ENCODE results near the gene ZBTB16. TPM values are rescaled to one million over a fixed set of nuclear protein-coding genes. Genes with fewer than 3 reads are reported as not detected.

Gene ZBTB16
- total RNA-seq, 1 donor from 2014 or later, result 0.54 TPM

GRCh38 chr11:114277637-114278341, 218.3 kb downstream of the ZBTB16 start:
- H3K4me3 Mint-ChIP-seq (ENCODE audit: unreplicated experiment), result no peak overlapping the region
- H3K9me3 Mint-ChIP-seq (ENCODE audit: unreplicated experiment), result no peaks in the 10 kb centered on the region
- H3K27ac Mint-ChIP-seq (ENCODE audit: unreplicated experiment), result no peak overlapping the region
- no peak for TF ChIP-seq CTCF (IDR thresholded peaks at IDR 0.05; ENCODE audit: unreplicated experiment)
- H3K36me3 Mint-ChIP-seq (ENCODE audit: low read depth, unreplicated experiment), result no peaks in the 10 kb centered on the region
- H3K4me1 Mint-ChIP-seq (ENCODE audit: unreplicated experiment), result no peaks in the 10 kb centered on the region
- DNase-seq (ENCODE audit: low spot score), result no peak
- H3K27me3 Mint-ChIP-seq (ENCODE audit: unreplicated experiment), result peaks cover 5% of the 10 kb centered on the region

- TF ChIP-seq CTCF (IDR thresholded peaks at IDR 0.05; ENCODE audit: unreplicated experiment), result no peak
- no peak overlapping the region for H3K4me3 Mint-ChIP-seq (ENCODE audit: unreplicated experiment)
- peaks cover 5% of the 10 kb centered on the region for H3K27me3 Mint-ChIP-seq (ENCODE audit: unreplicated experiment)
- H3K9me3 Mint-ChIP-seq (ENCODE audit: unreplicated experiment), result no peaks in the 10 kb centered on the region
- no peaks in the 10 kb centered on the region for H3K4me1 Mint-ChIP-seq (ENCODE audit: unreplicated experiment)
- no peaks in the 10 kb centered on the region for H3K36me3 Mint-ChIP-seq (ENCODE audit: low read depth, unreplicated experiment)
- DNase-seq (ENCODE audit: low spot score), result no peak
- H3K27ac Mint-ChIP-seq (ENCODE audit: unreplicated experiment), result no peak overlapping the region
Measured at GRCh38 chr11:114278342-114279065, 219.0 kb downstream of the ZBTB16 start.

GRCh38 chr11:114279792-114280546, 220.5 kb downstream of the ZBTB16 start:
- Mint-ChIP-seq H3K27ac (ENCODE audit: unreplicated experiment) (no peak overlapping the region), H3K36me3 (ENCODE audit: low read depth, unreplicated experiment) (no peaks in the 10 kb centered on the region), H3K9me3 (ENCODE audit: unreplicated experiment) (no peaks in the 10 kb centered on the region), H3K4me1 (ENCODE audit: unreplicated experiment) (no peaks in the 10 kb centered on the region), H3K4me3 (ENCODE audit: unreplicated experiment) (no peak overlapping the region), H3K27me3 (ENCODE audit: unreplicated experiment) (peaks cover 3% of the 10 kb centered on the region)
- DNase-seq (ENCODE audit: low spot score), result no peak
- no peak for TF ChIP-seq CTCF (IDR thresholded peaks at IDR 0.05; ENCODE audit: unreplicated experiment)

- peak; percentile 85 for DNase-seq (ENCODE audit: low spot score)
- Mint-ChIP-seq H3K9me3 (ENCODE audit: unreplicated experiment) (no peaks in the 10 kb centered on the region), H3K36me3 (ENCODE audit: low read depth, unreplicated experiment) (no peaks in the 10 kb centered on the region), H3K27me3 (ENCODE audit: unreplicated experiment) (peaks cover 3% of the 10 kb centered on the region), H3K4me3 (ENCODE audit: unreplicated experiment) (no peak overlapping the region), H3K4me1 (ENCODE audit: unreplicated experiment) (no peaks in the 10 kb centered on the region), H3K27ac (ENCODE audit: unreplicated experiment) (no peak overlapping the region)
- TF ChIP-seq CTCF (IDR thresholded peaks at IDR 0.05; ENCODE audit: unreplicated experiment), result peak; percentile 50
Measured at GRCh38 chr11:114280696-114281095, 221.2 kb downstream of the ZBTB16 start.

Data from endothelial cell (in vitro differentiated cells).